Umbilical cord (tissue), 2 donors: ENCODE results near the gene CENPE. TPM values are rescaled to one million over a fixed set of nuclear protein-coding genes. Genes with fewer than 3 reads are reported as not detected.

Source experiments
- DNase-seq: peaks from one replicate; pipeline ENCODE4 v3.0.0-alpha.2; 2015; ENCODE audit warnings: low spot score
- total RNA-seq: library from RNA; depleted of rRNA; stranded (reverse); fragments of >200 nt; gene quantifications from one replicate; pipeline ENCODE4 v1.2.3, GENCODE V29; 2014; ENCODE audit warnings: low replicate concordance; ENCODE audit not compliant: insufficient read depth

The CENPE gene
- total RNA-seq, 1 donor from 2014 or later = 4.3 TPM

GRCh38 chr4:103076747-103077347 is 121.3 kb downstream of the CENPE start, which contains the start of gene SLC9B2:
Gene SLC9B2, minus strand, starts transcription at chr4:103076761. Its CDS starts 9,211 bp downstream, at chr4:103067550.
- DNase-seq = no peak

- DNase-seq = peak; percentile 77
Measured at GRCh38 chr4:103075894-103076746, 122.0 kb downstream of the CENPE start.

GRCh38 chr4:103075435-103075893 is 122.7 kb downstream of the CENPE start:
- DNase-seq = peak; percentile 29

- DNase-seq = no peak
Measured at GRCh38 chr4:103074744-103075434, 123.3 kb downstream of the CENPE start.

- no peak for DNase-seq
Measured at GRCh38 chr4:103073792-103074438, 124.2 kb downstream of the CENPE start.

GRCh38 chr4:103067841-103068547 is 130.1 kb downstream of the CENPE start:
- DNase-seq = no peak

GRCh38 chr4:103060453-103061148 is 137.5 kb downstream of the CENPE start:
- no peak for DNase-seq

Other genes with a start within 250 kb of the CENPE start
- 12.8 TPM for gene SLC9B1, start 178.6 kb downstream of the CENPE start, total RNA-seq
- 6.0 TPM for gene SLC9B2, start 121.6 kb downstream of the CENPE start, total RNA-seq
- gene BDH2, start 98.5 kb downstream of the CENPE start, total RNA-seq = 60.4 TPM